B cell (primary cell): Measurements from ENCODE around the gene SHLD2. TPM values are rescaled to one million over a fixed set of nuclear protein-coding genes. Genes with fewer than 3 reads are reported as not detected.
"Not testable (repeated sequence)": the region's sequence is repeated elsewhere in the genome, so short reads cannot be mapped to it uniquely, and the experiment has no call there.

Experiments used
- ATAC-seq: fragments of 200-7000 bp; cut with Tn5 transposase; one replicate; pipeline ENCODE4 v1.10.0; 2021; ENCODE audit warnings: low read depth, mild to moderate bottlenecking, moderate number of reproducible peaks, moderate library complexity
- CTCF ChIA-PET: fragments of 350-600 bp; sonication (Branson Sonifier 250); formaldehyde crosslinking; loops from one replicate; lab custom pipeline; 2021; ENCODE audit warnings: antibody characterized with exemption, inconsistent platforms; lab: Charles Lee
- POLR2A ChIA-PET: fragments of 350-600 bp; sonication (Branson Sonifier 250); formaldehyde crosslinking; loops from one replicate; lab custom pipeline; 2021; ENCODE audit warnings: antibody characterized with exemption; lab: Charles Lee
- DNase-seq: peaks from one replicate; pipeline ENCODE4 v3.0.0; 2013
- H2AFZ ChIP-seq: 2 replicates; pipeline ENCODE4 v1.6.1; 2012; ENCODE audit warnings: mild to moderate bottlenecking, low read depth, low read length; ENCODE audit not compliant: insufficient read depth, poor library complexity, severe bottlenecking
- H3K27ac ChIP-seq, 2 donors: 1 replicate in 1 of 2; 2 replicates in 1 of 2; pipeline ENCODE4 v1.5.1; 2012 to 2013; ENCODE audit warnings: low read length in 2 of 2, mild to moderate bottlenecking in 2 of 2, moderate library complexity in 1 of 2
- H3K27me3 ChIP-seq, 4 experiments: fragments of 200-600 bp in 1 of 4; sonication (generic) in 1 of 4; replicated peaks in 1 of 4; 1 replicate in 2 of 4; 2 replicates in 2 of 4; pipeline versions ENCODE4 v1.6.1 to v1.7.0; 2013 to 2016; ENCODE audit warnings: low read length in 3 of 4, mild to moderate bottlenecking in 2 of 4, mixed read lengths in 1 of 4, moderate library complexity in 1 of 4; ENCODE audit not compliant: insufficient read depth in 4 of 4, control insufficient read depth in 3 of 4; ENCODE audit errors: control extremely low read depth in 1 of 4
- H3K36me3 ChIP-seq, 2 experiments: replicated peaks in 1 of 2; 1 replicate in 1 of 2; 2 replicates in 1 of 2; pipeline versions ENCODE4 v1.6.1 to v1.7.1; 2013; ENCODE audit warnings: low read length in 1 of 2; ENCODE audit not compliant: insufficient read depth in 2 of 2, control insufficient read depth in 1 of 2; ENCODE audit errors: control extremely low read depth in 1 of 2, extremely low read depth in 1 of 2
- H3K4me1 ChIP-seq, 2 donors: fragments of 200-600 bp in 1 of 2; sonication (generic) in 1 of 2; 1 replicate in 1 of 2; 2 replicates in 1 of 2; pipeline versions ENCODE4 v1.5.1 to v1.6.1; 2013 to 2017; ENCODE audit warnings: low read length in 2 of 2; ENCODE audit not compliant: control insufficient read depth in 2 of 2, insufficient read depth in 2 of 2
- H3K4me2 ChIP-seq: replicated peaks from 2 replicates; pipeline ENCODE3; 2012; ENCODE audit warnings: mild to moderate bottlenecking, low read depth, low read length; ENCODE audit not compliant: poor library complexity, severe bottlenecking
- H3K4me3 ChIP-seq, 5 experiments: fragments of 200-600 bp in 1 of 5; sonication (generic) in 1 of 5; 1 replicate in 3 of 5; 2 replicates in 2 of 5; pipeline versions ENCODE4 v1.5.1 to v1.7.0; 2011 to 2016; ENCODE audit warnings: low read length in 4 of 5, mild to moderate bottlenecking in 4 of 5, low read depth in 2 of 5, control low read depth in 1 of 5, moderate library complexity in 1 of 5; ENCODE audit not compliant: insufficient read depth in 1 of 5; ENCODE audit errors: control extremely low read depth in 1 of 5, extremely low read depth in 1 of 5
- H3K79me2 ChIP-seq: fragments of 200-600 bp; sonication (generic); one replicate; pipeline ENCODE4 v1.6.0; 2016; ENCODE audit warnings: low read length; ENCODE audit not compliant: control insufficient read depth, insufficient read depth
- H3K9ac ChIP-seq: fragments of 200-600 bp; sonication (generic); 2 replicates; pipeline ENCODE4 v1.6.1; 2017; ENCODE audit warnings: mild to moderate bottlenecking, low read length, moderate library complexity
- H3K9me3 ChIP-seq, 3 donors: one replicate each; pipeline versions ENCODE4 v1.6.1 to v1.7.1; 2013; ENCODE audit warnings: low read length in 2 of 3; ENCODE audit not compliant: control insufficient read depth in 2 of 3, insufficient read depth in 1 of 3; ENCODE audit errors: control extremely low read depth in 1 of 3
- H4K20me1 ChIP-seq: 2 replicates; pipeline ENCODE4 v1.6.0; 2012; ENCODE audit warnings: mild to moderate bottlenecking, low read length; ENCODE audit not compliant: insufficient read depth, control insufficient read depth, poor library complexity, severe bottlenecking
- H3K27ac Mint-ChIP-seq: one replicate; pipeline ENCODE4 v1.8.0; 2021; ENCODE audit warnings: mixed read lengths
- H3K27me3 Mint-ChIP-seq: one replicate; pipeline ENCODE4 v1.8.0; 2021; ENCODE audit warnings: mixed read lengths
- H3K4me1 Mint-ChIP-seq: one replicate; pipeline ENCODE4 v1.8.0; 2021; ENCODE audit warnings: mixed read lengths
- H3K4me3 Mint-ChIP-seq: one replicate; pipeline ENCODE4 v1.8.0; 2021; ENCODE audit warnings: mixed read lengths
- H3K9me3 Mint-ChIP-seq: one replicate; pipeline ENCODE4 v1.8.0; 2022; ENCODE audit warnings: mixed read lengths; ENCODE audit not compliant: insufficient read depth
- WGBS: methylation state at CpG from one replicate; pipeline ENCODE4 v1.1.5; 2013; ENCODE audit warnings: missing lambda C conversion rate; ENCODE audit not compliant: insufficient coverage; 5-methylcytosine and 5-hydroxymethylcytosine counted together
- intact Hi-C: fragments of 100-400 bp; cut with micrococcal nuclease; formaldehyde crosslinking; loops from one replicate; pipeline ENCODE4 v1.10.0; 2022
- polyA plus RNA-seq: library from polyadenylated mRNA; depleted of rRNA; stranded (reverse); fragments of >200 nt; gene quantifications from 2 replicates; pipeline ENCODE4 v1.2.3, GENCODE V29; 2012
- total RNA-seq, 2 donors: library from RNA; stranded (reverse); fragments of 120-200 nt in 1 of 2; gene quantifications; 1 replicate in 1 of 2; 2 replicates in 1 of 2; pipeline versions ENCODE4 v1.2.3 to v1.2.4, GENCODE V29; 2013 to 2022

SHLD2 gene
- total and polyA plus RNA-seq, 2 donors (not counting 1 experiment from before 2014, with no cell fraction given), result 9.0 to 22.3 TPM

DNA sequence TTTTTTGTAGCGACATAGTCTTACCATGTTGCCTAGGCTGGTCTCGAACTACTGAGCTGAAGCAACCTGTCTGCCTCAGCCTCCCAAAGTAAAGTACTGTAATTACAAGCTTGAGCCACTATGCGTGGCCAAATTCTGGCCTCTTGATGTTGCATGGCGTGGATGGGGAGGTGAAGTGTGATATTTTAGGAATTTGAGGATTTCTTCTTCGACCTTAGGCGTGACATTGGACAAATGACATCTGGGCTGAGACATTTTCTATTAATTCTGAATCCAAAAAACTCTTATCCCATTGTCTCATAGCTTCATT is 48.1 kb downstream of the SHLD2 start:
- H2AFZ ChIP-seq, H4K20me1 ChIP-seq, H3K9me3 Mint-ChIP-seq, H3K36me3 ChIP-seq, H3K27me3 Mint-ChIP-seq, POLR2A ChIA-PET, H3K27ac Mint-ChIP-seq, H3K4me2 ChIP-seq, H3K4me3 ChIP-seq, H3K27me3 ChIP-seq, intact Hi-C loops, H3K9me3 ChIP-seq, DNase-seq, CTCF ChIA-PET, H3K4me3 Mint-ChIP-seq, H3K27ac ChIP-seq, H3K4me1 Mint-ChIP-seq, ATAC-seq, H3K79me2 ChIP-seq, H3K9ac ChIP-seq, H3K4me1 ChIP-seq: not testable (repeated sequence)
- no CpG with 5 or more reads among the region's 6 CpGs for WGBS

DNA sequence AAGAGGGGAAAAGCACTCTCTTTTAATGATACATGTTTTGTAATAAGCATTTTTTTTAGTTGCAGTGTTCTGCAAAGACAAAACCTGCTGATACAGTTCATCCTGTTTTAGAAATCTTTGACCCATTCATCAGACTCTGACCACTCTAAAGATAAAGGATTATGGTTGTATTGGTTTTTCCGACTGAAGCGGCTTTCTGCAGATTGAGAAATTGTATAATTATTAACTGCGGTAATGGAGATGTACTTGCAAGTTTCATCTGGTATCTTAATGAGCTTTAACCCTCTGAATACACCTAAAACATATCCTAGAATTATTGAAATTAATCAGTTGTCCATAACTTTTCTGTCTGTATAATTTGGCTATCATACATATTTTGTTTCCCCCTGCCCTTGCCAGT is 50.6 kb downstream of the SHLD2 start:
- POLR2A ChIA-PET, H3K4me2 ChIP-seq, H3K36me3 ChIP-seq, H4K20me1 ChIP-seq, H3K4me1 Mint-ChIP-seq, H3K27ac ChIP-seq, CTCF ChIA-PET, H3K4me3 ChIP-seq, H3K27me3 Mint-ChIP-seq, H2AFZ ChIP-seq, H3K4me1 ChIP-seq, H3K9ac ChIP-seq, ATAC-seq, H3K9me3 ChIP-seq, DNase-seq, H3K27ac Mint-ChIP-seq, intact Hi-C loops, H3K9me3 Mint-ChIP-seq, H3K27me3 ChIP-seq, H3K4me3 Mint-ChIP-seq, H3K79me2 ChIP-seq: not testable (repeated sequence)
- no CpG with 5 or more reads among the region's 3 CpGs for WGBS
